HEK293 (cell line): ENCODE measurements around the gene TSHZ2.

Experiments
- CTCF ChIA-PET: fragments of 350-600 bp; formaldehyde crosslinking; extraction: SDS; loops from one replicate; lab custom pipeline; 2021; ENCODE audit warnings: antibody characterized with exemption; lab: Yijun Ruan, JAX
- POLR2A ChIA-PET: fragments of 300-600 bp; formaldehyde crosslinking; extraction: SDS; loops from one replicate; lab custom pipeline; 2020; ENCODE audit warnings: antibody characterized with exemption, inconsistent platforms; lab: Yijun Ruan, JAX
- H3K27ac ChIP-seq: fragments of 200-500 bp; sonication (Bioruptor generic); 2 replicates; pipeline ENCODE4 v1.5.1; 2014; ENCODE audit warnings: low read depth, low read length, control low read depth, inconsistent platforms; ENCODE audit errors: extremely low read depth
- H3K36me3 ChIP-seq, 2 experiments: fragments of 200-500 bp in 1 of 2; sonication (Bioruptor generic) in 1 of 2; 1 replicate in 1 of 2; 2 replicates in 1 of 2; pipeline ENCODE4 v1.5.1; 2014 to 2017; ENCODE audit warnings: inconsistent platforms in 2 of 2, low read length in 2 of 2; ENCODE audit not compliant: control insufficient read depth in 2 of 2, insufficient read depth in 1 of 2
- H3K4me1 ChIP-seq: fragments of 200-500 bp; sonication (Bioruptor generic); 2 replicates; pipeline ENCODE4 v1.5.1; 2014; ENCODE audit warnings: mild to moderate bottlenecking, low read length, inconsistent platforms; ENCODE audit not compliant: control insufficient read depth, insufficient read depth
- H3K4me3 ChIP-seq: 2 replicates; pipeline ENCODE4 v1.5.1; 2011; ENCODE audit warnings: low read depth, mild to moderate bottlenecking, control low read depth, low read length, moderate library complexity
- H3K9me3 ChIP-seq: fragments of 200-500 bp; sonication (Bioruptor generic); 2 replicates; pipeline ENCODE4 v1.5.1; 2014; ENCODE audit warnings: low read depth, low read length, inconsistent platforms; ENCODE audit not compliant: control insufficient read depth, insufficient read depth
- BCL11A ChIP-seq: fragments of 450-650 bp; formaldehyde crosslinking; IDR thresholded peaks from 2 replicates; pipeline ENCODE4 v1.5.1; 2016; ENCODE audit warnings: low read depth, missing biosample characterization, missing genetic modification characterization
- IKZF3 ChIP-seq: fragments of 450-650 bp; IDR thresholded peaks from 2 replicates; pipeline ENCODE4 v1.5.0; 2018; ENCODE audit warnings: missing biosample characterization, mild to moderate bottlenecking, missing genetic modification characterization, moderate library complexity
- KLF16 ChIP-seq: fragments of 450-650 bp; formaldehyde crosslinking; IDR thresholded peaks from 2 replicates; pipeline ENCODE4 v1.5.1; 2017; ENCODE audit warnings: missing biosample characterization, missing genetic modification characterization
- PRDM6 ChIP-seq: fragments of 450-650 bp; formaldehyde crosslinking; IDR thresholded peaks from 2 replicates; pipeline ENCODE4 v1.5.1; 2017; ENCODE audit warnings: missing biosample characterization, missing genetic modification characterization
- ZBTB17 ChIP-seq: fragments of 450-650 bp; formaldehyde crosslinking; IDR thresholded peaks from 2 replicates; pipeline ENCODE4 v1.5.1; 2016; ENCODE audit warnings: missing biosample characterization, missing genetic modification characterization
- ZNF362 ChIP-seq: fragments of 450-650 bp; formaldehyde crosslinking; IDR thresholded peaks from 2 replicates; pipeline ENCODE4 v1.5.1; 2016; ENCODE audit warnings: missing biosample characterization, missing genetic modification characterization
- ZNF449 ChIP-seq: fragments of 450-650 bp; formaldehyde crosslinking; IDR thresholded peaks from 2 replicates; pipeline ENCODE4 v1.5.1; 2017; ENCODE audit warnings: missing biosample characterization, mild to moderate bottlenecking, missing genetic modification characterization, moderate library complexity
- ZNF830 ChIP-seq: fragments of 450-650 bp; IDR thresholded peaks from 2 replicates; pipeline ENCODE4 v1.5.0; 2018; ENCODE audit warnings: missing biosample characterization, missing genetic modification characterization, low read depth, mild to moderate bottlenecking, moderate library complexity
- ZNF843 ChIP-seq: fragments of 450-650 bp; formaldehyde crosslinking; IDR thresholded peaks from 2 replicates; pipeline ENCODE4 v1.5.1; 2016; ENCODE audit warnings: missing biosample characterization, missing genetic modification characterization
- TF ChIP-seq, protein P1 (sequence below): fragments of 450-650 bp; formaldehyde crosslinking; IDR thresholded peaks from 2 replicates; pipeline ENCODE4 v1.5.1; 2016; ENCODE audit warnings: missing biosample characterization, missing genetic modification characterization, borderline replicate concordance

TSHZ2 gene

DNA sequence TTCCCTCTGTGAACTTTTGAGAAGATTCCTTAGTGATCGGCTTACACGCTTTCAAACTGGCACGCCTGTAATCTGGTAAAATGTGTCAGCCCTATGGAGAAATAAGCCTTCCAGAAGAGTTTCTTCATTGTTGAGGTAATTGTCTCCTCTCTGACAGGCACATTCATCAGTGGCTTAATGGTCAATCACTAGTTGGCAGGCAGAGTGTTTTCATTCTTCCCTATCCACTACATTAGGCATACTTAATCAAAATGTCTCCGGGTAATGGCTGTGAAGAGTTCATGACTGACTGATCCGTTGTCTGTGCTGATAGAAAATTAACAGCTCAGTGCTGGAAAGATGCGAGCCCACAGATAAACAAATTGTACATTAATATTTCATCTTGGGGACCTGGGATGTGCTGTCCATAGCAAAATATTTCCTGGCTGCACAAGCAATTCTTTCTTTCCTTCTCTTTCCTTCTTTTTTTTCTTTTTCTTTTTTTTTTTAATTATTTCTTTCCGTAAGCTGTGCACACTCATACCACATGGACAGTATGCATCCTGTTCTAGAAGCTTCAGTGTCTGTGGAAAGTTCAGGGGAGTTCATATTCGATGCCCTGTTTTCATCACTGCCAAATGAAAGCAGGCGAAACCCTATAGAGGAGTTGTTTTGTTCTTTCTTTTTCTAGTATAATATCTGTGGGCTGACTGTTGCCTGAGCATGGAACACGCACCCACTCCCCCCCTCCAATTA, 31.4 kb downstream of the TSHZ2 start:
- no peak overlapping the region for H3K4me3 ChIP-seq
- H3K4me1 ChIP-seq: no peaks in the 10 kb centered on the region; the same call in 1 of the 2 replicates
- POLR2A ChIA-PET: interaction anchor here (0.6 kb wide), 1 partner anchor 9 kb away, joined by 5 read pairs; no protein-coding TSS in a partner anchor
- no peaks in the 10 kb centered on the region for H3K9me3 ChIP-seq
- no peak overlapping the region for H3K27ac ChIP-seq
- peak; percentile 42; the same call in 1 of the 2 replicates for TF ChIP-seq IKZF3
- no peak for TF ChIP-seq ZNF449 (tag by site-specific recombination)
- peak; percentile 39 for TF ChIP-seq KLF16 (tag by site-specific recombination)
- peak; percentile 53; the same call in 1 of the 2 replicates for TF ChIP-seq ZBTB17 (tag by site-specific recombination)
- 0 out of 2 replicates have a peak, but pooled peaks have one; percentile 58 for TF ChIP-seq ZNF843 (tag by site-specific recombination)
- peak; percentile 24; the same call in 1 of the 2 replicates for TF ChIP-seq PRDM6 (tag by site-specific recombination)
- TF ChIP-seq ZNF362 (tag by site-specific recombination): no peak
- TF ChIP-seq, protein P1, sequence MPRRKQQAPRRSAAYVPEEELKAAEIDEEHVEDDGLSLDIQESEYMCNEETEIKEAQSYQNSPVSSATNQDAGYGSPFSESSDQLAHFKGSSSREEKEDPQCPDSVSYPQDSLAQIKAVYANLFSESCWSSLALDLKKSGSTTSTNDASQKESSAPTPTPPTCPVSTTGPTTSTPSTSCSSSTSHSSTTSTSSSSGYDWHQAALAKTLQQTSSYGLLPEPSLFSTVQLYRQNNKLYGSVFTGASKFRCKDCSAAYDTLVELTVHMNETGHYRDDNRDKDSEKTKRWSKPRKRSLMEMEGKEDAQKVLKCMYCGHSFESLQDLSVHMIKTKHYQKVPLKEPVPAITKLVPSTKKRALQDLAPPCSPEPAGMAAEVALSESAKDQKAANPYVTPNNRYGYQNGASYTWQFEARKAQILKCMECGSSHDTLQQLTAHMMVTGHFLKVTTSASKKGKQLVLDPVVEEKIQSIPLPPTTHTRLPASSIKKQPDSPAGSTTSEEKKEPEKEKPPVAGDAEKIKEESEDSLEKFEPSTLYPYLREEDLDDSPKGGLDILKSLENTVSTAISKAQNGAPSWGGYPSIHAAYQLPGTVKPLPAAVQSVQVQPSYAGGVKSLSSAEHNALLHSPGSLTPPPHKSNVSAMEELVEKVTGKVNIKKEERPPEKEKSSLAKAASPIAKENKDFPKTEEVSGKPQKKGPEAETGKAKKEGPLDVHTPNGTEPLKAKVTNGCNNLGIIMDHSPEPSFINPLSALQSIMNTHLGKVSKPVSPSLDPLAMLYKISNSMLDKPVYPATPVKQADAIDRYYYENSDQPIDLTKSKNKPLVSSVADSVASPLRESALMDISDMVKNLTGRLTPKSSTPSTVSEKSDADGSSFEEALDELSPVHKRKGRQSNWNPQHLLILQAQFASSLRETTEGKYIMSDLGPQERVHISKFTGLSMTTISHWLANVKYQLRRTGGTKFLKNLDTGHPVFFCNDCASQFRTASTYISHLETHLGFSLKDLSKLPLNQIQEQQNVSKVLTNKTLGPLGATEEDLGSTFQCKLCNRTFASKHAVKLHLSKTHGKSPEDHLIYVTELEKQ (tag by site-specific recombination): peak; percentile 28; the same call in 1 of the 2 replicates
- no peak for TF ChIP-seq ZNF830 (tag by site-specific recombination)
- CTCF ChIA-PET: interaction anchor here (0.6 kb wide), 1 partner anchor 543 kb away, joined by 3 read pairs; no protein-coding TSS in a partner anchor
- no peaks in the 10 kb centered on the region for H3K36me3 ChIP-seq

DNA sequence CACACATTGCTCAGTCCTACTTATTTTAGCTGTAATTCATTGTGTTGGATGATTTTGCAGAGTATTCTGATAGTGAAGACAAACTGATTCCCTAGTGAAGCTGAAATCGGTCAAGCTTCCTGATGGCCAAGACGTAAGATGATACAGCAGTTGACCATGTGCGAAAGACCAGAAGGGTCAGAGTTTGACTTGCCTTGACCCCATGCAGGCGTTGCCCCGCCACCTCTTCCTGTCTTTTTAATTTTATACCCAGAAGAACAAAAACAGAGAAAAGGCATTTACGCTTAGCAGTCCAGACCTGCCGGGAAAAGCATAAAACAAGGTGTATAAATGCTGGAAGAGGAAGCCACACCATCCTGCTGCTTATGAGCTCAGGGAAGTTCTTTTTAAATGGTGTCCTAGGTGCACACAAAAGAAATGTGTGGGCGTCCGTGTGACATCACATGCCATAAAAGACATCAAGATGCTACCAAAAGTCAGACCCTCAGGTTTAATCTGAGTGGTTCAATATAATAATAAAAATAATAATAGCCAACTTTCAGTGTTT, 32.2 kb downstream of the TSHZ2 start:
- Histone ChIP-seq H3K4me3 (no peak overlapping the region), H3K4me1 (no peaks in the 10 kb centered on the region; the same call in 1 of the 2 replicates), H3K27ac (no peak overlapping the region), H3K36me3 (no peaks in the 10 kb centered on the region), H3K9me3 (no peaks in the 10 kb centered on the region)
- TF ChIP-seq BCL11A (tag by site-specific recombination): no peak
- ChIA-PET CTCF (no interaction called here), POLR2A (no interaction called here)
